ENCODE results near the gene TFDP2. TPM values are rescaled to one million over a fixed set of nuclear protein-coding genes. Genes with fewer than 3 reads are reported as not detected.

The TFDP2 gene
- total and polyA plus RNA-seq, 10 of the 15 experiments (the other 5 are each of a cell fraction or from before 2014, with no cell fraction given), result 28.3 to 100 (median 49.7) TPM

- Histone ChIP-seq H3K9ac (ENCODE audit: control insufficient read depth, insufficient read depth, low read length) (no peak overlapping the region), H3K4me1 (ENCODE audit: control insufficient read depth, insufficient read depth, low read length) (no peaks in the 10 kb centered on the region), H2AFZ (ENCODE audit: control insufficient read depth, low read depth, low read length) (no peak overlapping the region), H3K27me3 (replicated peaks in 1 of 2; ENCODE audit: control insufficient read depth in 2 of 2, insufficient read depth in 2 of 2, low read length in 1 of 2) (no peaks in the 10 kb centered on the region), H3K79me2 (ENCODE audit: control insufficient read depth, insufficient read depth, low read length) (no peaks in the 10 kb centered on the region), H3K9me3 (replicated peaks; ENCODE audit: control insufficient read depth, insufficient read depth, low read length) (no peaks in the 10 kb centered on the region), H3K4me3 (no peak overlapping the region), H3K36me3 (ENCODE audit: control insufficient read depth in 2 of 2, insufficient read depth in 2 of 2, low read length in 1 of 2) (no peaks in the 10 kb centered on the region; a peak in 1 of 4 replicates), H3K27ac (ENCODE audit: control insufficient read depth, insufficient read depth) (no peak overlapping the region), H4K20me1 (ENCODE audit: control insufficient read depth, insufficient read depth) (no peaks in the 10 kb centered on the region), H3K4me2 (ENCODE audit: control insufficient read depth, insufficient read depth) (no peak overlapping the region)
- ChIA-PET RAD21 (ENCODE audit: unreplicated experiment) (no interaction called here), SMC1A (ENCODE audit: uncharacterized antibody, unreplicated experiment) (no interaction called here), CTCF (no interaction called here), POLR2A (no interaction called here)
- in situ Hi-C loops (cut with MboI), result no loop called here
- intact Hi-C loops (cut with micrococcal nuclease; ENCODE audit: unreplicated experiment), result no loop called here
- TF ChIP-seq BACH1 (IDR thresholded peaks at IDR 0.05; ENCODE audit: borderline replicate concordance) (no peak), EZH2 (IDR thresholded peaks at IDR 0.05; ENCODE audit: borderline replicate concordance, control insufficient read depth, low read depth, low read length) (no peak), HDAC6 (IDR thresholded peaks at IDR 0.05; ENCODE audit: unreplicated experiment) (no peak), SUZ12 (IDR thresholded peaks at IDR 0.05; ENCODE audit: unreplicated experiment) (no peak), ZNF217 (IDR thresholded peaks at IDR 0.05) (no peak), ATF3 (IDR thresholded peaks at IDR 0.05; ENCODE audit: borderline replicate concordance, extremely low read depth, low read depth, low read length) (no peak), HCFC1 (IDR thresholded peaks at IDR 0.05; ENCODE audit: low read length) (no peak), CHD4 (IDR thresholded peaks at IDR 0.05) (no peak), TCF12 (IDR thresholded peaks at IDR 0.05; ENCODE audit: low read depth, low read length) (no peak), YBX1 (IDR thresholded peaks at IDR 0.05) (no peak), RUNX3 (IDR thresholded peaks at IDR 0.05; ENCODE audit: low read length) (no peak), BMI1 (IDR thresholded peaks at IDR 0.05; ENCODE audit: borderline replicate concordance) (no peak)
- 98% methylated on average over 4 of the region's 4 CpGs for WGBS (ENCODE audit: insufficient coverage, insufficient replicate concordance, low lambda C conversion rate, missing lambda C conversion rate)
- no TSS peak for BruUV-seq (replicated peaks)
- FAIRE-seq (no peak), DNase-seq (ENCODE audit: low read depth, low spot score) (no peak), ATAC-seq (no peak)
Observed at GRCh38 chr3:141998669-141999290, 150.6 kb downstream of the TFDP2 start.
